Tibial nerve (tissue), 3 donors: ENCODE measurements around the gene RRM1.

ENCODE experiments used
- POLR2A ChIP-seq, 2 donors: fragments of 450-650 bp; IDR thresholded peaks; one replicate each; pipeline ENCODE4 v1.6.1; 2017; ENCODE audit warnings: antibody characterized with exemption in 2 of 2, mild to moderate bottlenecking in 2 of 2, moderate library complexity in 2 of 2
- TF ChIP-seq, protein P1 (sequence below), 5 experiments: fragments of 200-600 bp in 3 of 5; fragments of 450-650 bp in 2 of 5; sonication (generic) in 3 of 5; IDR thresholded peaks; one replicate each; pipeline ENCODE4 v1.5.1; 2016 to 2019; ENCODE audit warnings: antibody characterized with exemption in 5 of 5, mild to moderate bottlenecking in 3 of 5, moderate library complexity in 2 of 5

GRCh38 chr11:4049006-4049405, 45.6 kb upstream of the RRM1 start:
- TF ChIP-seq, protein P1, sequence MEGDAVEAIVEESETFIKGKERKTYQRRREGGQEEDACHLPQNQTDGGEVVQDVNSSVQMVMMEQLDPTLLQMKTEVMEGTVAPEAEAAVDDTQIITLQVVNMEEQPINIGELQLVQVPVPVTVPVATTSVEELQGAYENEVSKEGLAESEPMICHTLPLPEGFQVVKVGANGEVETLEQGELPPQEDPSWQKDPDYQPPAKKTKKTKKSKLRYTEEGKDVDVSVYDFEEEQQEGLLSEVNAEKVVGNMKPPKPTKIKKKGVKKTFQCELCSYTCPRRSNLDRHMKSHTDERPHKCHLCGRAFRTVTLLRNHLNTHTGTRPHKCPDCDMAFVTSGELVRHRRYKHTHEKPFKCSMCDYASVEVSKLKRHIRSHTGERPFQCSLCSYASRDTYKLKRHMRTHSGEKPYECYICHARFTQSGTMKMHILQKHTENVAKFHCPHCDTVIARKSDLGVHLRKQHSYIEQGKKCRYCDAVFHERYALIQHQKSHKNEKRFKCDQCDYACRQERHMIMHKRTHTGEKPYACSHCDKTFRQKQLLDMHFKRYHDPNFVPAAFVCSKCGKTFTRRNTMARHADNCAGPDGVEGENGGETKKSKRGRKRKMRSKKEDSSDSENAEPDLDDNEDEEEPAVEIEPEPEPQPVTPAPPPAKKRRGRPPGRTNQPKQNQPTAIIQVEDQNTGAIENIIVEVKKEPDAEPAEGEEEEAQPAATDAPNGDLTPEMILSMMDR (IDR thresholded peaks at IDR 0.05) = no peak
- TF ChIP-seq POLR2A (IDR thresholded peaks at IDR 0.05) = no peak
